HG03565 (cell line): ENCODE results near the gene DAAM1.

ENCODE experiments used
- ATAC-seq: cut with Tn5 transposase; IDR thresholded peaks from one replicate; pipeline ENCODE4 v1.9.1; 2021; ENCODE audit warnings: mild to moderate bottlenecking, moderate library complexity; ENCODE audit not compliant: unreplicated experiment

The DAAM1 gene

DNA sequence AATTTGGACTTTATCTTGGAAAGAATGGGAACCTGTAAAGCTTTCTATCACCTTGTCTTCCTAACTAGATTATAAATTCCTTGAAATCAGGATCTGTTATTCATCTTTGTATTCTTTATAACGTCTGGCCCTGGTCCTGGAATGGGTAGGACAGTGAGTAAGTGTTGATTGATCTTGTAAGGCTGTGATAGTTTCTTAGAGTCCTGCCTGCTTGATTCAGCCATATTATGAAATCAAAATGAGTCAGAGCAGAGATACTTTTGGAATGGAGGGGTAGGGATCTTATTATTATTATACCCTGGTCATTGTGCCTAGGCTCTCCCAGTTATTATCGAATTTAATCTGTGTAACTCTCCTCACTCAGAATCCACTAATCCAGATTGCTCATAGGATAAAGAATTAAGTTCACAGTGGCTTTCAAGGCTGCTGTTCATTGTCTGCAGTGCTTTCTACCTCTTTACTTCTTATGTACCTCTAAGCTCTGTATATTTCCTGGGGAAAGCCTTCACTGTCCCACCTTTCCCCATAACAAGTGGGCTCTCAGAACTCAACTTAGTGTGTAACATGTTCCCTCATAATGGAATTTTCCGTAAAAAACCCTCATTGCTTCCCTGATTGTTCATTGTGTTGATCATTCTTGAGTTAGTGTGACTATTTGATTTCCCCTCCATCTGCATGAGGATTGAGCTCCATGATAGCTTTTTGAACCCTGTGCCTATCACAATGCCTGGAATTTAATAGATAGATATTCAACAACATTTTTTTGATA lies 93.3 kb downstream of the DAAM1 start:
- no peak for ATAC-seq

- ATAC-seq = no peak
These were observed 93.9 kb downstream of the DAAM1 start for GRCh38 chr14:59282378-59282765.

DNA sequence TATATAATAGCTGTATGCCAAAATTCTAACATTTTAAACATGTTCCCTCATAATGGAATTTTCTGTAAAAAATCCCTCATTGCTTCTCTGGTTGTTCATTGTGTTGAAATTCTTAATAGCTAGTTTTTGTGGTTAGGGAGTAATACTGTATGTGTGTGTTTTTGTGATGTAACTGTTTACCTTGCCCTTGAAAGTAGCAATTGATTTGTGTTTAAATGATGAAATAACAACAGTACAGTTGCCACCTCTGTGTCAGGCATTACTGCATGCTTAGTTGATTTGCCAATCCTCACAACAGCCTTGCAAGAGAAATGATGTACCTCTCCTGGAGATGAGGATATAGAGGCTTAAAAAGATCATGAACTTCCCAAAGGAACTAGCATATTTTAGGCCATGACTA lies 94.9 kb downstream of the DAAM1 start:
- no peak for ATAC-seq

DNA sequence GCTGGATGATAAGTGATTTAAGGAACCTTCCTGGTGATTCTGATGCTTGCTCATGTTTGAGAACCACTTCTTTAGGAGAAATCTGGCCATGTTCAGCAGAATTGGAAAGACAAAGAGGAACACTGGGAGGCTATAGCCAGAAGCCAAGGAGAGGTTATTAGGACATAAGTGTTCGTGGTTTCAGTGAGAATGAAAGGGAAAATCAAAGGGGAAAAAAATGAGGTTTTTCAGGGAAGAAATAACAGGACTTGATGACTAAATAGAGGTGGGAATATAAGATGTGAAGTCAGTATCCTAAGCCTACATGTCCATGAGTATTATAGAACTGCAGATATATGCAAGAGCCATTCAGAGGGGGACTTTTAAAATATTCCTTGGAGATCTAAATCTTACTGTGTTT lies 95.6 kb downstream of the DAAM1 start:
- ATAC-seq = no peak

DNA sequence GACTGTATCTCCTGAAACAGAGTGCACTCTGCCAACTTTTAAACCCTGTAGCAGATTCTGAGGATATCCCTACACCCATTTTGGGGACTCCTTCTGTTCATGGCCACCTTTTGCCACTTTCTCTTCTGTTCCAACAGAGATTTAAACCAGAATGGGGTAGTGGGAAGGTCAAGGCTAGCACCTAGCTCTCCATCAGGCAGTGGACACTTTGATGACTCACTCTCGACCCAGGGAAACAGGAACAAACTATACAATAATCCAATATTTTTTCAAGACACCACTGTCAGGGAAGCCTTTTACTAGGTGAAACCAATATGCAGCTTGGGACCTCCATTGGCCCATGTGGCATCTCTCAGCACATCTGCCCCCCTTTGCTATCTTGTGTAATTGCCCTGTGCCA lies 103.6 kb downstream of the DAAM1 start:
- ATAC-seq = no peak

GRCh38 chr14:59292921-59293534 lies 104.6 kb downstream of the DAAM1 start:
- ATAC-seq = no peak

DNA sequence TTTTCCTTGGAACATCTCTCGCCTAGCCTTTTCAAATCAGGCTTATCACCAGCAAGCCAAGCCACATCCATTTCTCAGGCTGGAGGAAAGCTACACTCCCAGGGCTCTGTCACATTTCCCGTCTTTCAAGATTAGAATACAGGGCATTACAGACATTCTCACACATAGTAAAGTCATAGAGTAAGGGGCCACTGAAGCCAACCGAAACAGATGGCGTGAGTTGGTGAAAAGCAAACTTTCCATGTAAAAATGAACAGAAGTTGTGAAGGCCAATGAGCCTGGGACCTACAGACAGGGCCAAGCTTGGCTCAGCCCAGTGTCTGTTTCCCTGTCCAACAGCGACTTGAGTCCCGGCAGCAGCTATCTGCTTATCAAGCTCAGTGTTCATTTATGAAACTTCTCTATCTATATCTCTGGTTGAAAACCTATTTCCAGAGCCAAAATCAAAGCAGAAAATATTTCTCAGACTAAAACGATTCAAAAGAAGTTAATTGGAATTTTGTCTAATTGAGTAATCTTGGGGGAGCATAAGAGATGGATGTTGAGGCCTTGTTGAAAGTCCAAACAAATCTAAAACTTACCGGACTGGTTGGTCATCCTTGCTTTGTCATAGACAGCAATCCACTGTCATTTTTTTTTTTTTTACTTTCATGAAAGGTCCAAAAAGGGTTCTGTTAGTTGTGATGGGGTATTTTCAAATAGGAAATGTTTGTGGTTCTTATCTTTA lies 105.6 kb downstream of the DAAM1 start:
- ATAC-seq = no peak

- no peak for ATAC-seq
These were observed 106.2 kb downstream of the DAAM1 start for GRCh38 chr14:59294662-59294992.

GRCh38 chr14:59295951-59296350 lies 107.5 kb downstream of the DAAM1 start:
- ATAC-seq = no peak

GRCh38 chr14:59296508-59296907 lies 108.0 kb downstream of the DAAM1 start:
- no peak for ATAC-seq

DNA sequence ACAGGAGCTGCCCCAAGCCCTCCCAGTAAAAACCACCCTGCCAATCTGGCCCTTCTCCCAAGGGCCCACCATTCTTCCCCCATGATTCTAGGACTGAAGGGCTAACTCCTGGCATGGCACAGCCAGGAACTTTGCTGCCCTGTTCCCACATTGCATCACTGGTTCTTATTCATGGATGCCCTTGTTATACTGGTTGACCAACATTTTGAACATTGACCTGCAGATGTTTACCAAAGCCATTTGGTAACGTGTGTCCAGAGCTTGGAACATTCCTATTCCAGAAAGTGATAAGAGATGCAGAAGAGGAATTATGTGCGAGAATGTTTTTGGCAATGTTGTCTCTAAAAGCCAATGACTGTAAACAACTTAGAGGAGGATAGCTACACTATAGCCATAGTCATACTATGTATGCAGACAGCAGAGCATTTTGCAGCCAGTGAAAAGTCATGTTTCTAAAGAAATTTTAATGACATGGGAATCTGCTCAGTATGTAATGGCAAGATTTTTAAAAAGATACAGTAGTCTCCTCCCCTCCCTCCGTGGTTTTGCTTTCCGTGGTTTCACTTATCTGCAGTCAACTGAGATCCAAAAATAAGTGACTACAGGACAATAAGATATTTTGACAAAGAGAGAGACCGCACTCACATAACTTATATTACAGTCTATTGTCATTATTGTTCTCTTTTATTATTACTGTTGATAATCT lies 108.8 kb downstream of the DAAM1 start:
- ATAC-seq = no peak

GRCh38 chr14:59299731-59300130 lies 111.3 kb downstream of the DAAM1 start:
- no peak for ATAC-seq

GRCh38 chr14:59301354-59301753 lies 112.9 kb downstream of the DAAM1 start:
- peak; percentile 84 for ATAC-seq

GRCh38 chr14:59302313-59302712 lies 113.8 kb downstream of the DAAM1 start:
- ATAC-seq = no peak

DNA sequence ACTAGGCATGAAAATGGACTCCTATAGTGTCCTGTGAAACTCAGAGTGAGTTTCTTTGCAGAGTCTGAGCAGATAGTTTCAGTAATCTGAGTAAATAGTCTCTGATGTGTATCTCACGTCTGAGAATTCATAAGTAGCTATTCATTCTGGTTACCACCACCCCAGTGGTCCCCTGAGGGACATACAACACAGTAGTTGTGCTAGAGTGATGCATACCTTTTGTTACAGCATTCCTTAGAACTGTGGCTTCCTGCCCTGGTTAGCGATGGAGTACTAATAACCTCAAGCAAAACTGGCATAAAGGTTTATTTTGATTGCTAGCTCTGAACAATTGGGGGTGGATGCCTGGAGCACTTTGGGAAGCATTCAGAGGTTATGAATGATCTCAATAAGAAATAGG lies 114.7 kb downstream of the DAAM1 start:
- ATAC-seq = no peak

DNA sequence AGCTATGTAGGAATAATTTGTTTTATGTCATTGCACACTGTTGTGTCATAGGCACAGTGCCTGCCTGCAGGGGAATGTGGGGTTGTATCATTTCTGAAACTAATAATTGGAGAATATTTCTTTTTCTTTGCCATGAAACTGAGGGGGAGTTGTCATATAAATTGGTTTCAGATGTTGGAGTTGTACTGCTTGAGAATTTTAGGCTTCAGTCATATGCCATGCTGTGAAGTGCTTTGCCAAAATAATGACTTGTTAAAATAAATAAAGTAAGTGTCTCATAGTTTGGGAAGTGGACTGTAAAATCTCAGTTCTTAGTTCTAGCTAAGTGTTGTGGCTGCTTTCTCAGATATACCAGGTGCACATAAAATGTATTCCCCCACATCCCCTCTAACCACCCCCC lies 116.8 kb downstream of the DAAM1 start:
- ATAC-seq = no peak

DNA sequence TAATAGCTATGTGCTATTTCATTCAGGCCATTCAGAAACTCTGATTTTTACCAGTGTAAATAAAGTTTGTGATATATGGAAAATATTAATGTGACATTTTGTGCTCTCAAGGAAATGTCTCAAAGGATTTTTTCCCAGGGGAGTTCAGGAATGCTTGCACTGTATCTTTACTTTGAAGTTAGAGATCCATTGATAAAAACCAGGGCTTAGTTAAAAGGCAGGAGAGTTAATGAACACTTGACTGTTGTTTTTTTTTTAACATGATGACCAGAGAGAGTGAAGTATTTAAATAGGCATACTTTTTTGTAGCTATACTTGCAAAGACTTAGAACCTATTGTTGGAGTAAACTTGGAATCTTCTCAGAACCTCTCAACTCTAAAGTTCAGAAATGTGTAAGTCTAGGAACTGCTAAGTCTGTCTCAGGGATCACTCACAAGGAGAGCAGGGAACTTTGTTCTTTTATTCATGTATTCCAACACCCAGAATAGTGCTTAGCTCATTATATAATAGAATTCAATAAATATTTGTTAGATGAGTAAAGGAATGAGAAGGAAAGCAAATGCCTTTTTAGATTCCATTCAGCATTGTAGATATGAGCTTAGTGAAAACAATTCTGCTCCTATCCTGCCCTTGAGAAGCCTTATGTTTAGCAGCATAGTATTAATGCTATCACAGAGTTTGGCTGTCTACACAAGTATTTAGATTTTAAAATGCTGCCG lies 117.5 kb downstream of the DAAM1 start:
- ATAC-seq = no peak

DNA sequence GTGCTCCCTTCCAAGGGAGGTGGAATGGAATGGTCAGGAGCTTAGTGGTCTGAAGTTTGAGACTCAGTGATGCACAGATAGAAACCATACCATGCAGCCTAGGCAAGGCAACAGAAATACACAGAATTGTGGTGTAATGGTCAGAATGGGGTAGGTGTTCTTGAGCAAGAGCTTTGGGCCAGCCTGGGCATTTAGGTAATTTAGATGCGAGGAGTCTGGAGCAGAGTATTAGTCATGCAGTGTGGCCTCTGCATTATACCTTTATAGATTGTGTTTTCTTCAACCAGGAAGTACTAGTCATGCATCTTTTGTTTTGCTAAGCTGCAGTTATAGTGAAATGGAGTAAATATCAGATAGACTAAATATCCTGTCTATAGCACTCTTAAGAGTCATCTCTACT lies 118.3 kb downstream of the DAAM1 start:
- no peak for ATAC-seq

DNA sequence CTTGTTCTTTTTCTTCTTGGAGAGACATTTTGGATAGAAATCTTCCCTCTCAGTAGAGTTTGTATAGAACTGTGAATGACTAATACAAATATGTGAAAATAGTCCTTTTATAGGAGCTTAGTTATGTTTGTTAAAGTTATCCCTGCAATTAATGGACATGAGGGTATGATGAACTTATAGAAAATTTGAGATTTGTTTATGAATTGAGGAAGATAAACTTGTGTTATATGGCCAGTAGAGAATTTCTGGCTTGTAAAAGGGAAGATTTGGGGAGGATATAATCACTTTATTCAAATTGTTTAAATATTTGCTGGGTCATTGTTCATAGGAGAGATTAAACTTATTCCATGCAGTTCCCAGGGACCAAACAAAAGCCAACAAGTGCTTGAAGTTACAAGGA lies 119.6 kb downstream of the DAAM1 start:
- no peak for ATAC-seq

DNA sequence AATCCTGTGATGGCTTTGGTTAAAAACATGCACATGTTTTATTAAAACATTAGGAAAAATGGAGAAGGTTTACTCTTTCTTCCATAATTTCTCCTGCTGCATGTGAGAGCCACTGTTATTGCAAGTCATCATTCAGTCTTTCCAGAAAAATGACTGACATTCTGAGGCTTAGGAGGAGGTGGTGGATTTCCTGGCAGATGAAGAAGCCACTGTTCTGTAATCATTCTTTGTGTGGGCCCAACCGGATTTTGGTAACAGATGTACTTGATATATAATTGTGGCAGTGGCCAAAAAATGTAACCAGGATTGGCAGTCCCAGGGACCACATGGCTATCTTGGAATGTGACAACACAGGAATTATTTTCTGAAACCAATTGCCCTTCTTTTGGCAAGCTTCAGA lies 120.2 kb downstream of the DAAM1 start:
- no peak for ATAC-seq

- ATAC-seq = no peak
These were observed 120.9 kb downstream of the DAAM1 start for GRCh38 chr14:59309291-59309900.
